HEK293 (cell line): ENCODE results near the gene CATSPERD.

Experiments used
- CTCF ChIP-seq: fragments of 450-650 bp; formaldehyde crosslinking; IDR thresholded peaks from 2 replicates; pipeline ENCODE4 v1.5.1; 2016; ENCODE audit warnings: missing biosample characterization, missing genetic modification characterization
- TSHZ1 ChIP-seq: fragments of 450-650 bp; formaldehyde crosslinking; IDR thresholded peaks from 2 replicates; pipeline ENCODE4 v1.5.1; 2016; ENCODE audit warnings: missing biosample characterization, missing genetic modification characterization, borderline replicate concordance
- ZNF121 ChIP-seq: fragments of 450-650 bp; formaldehyde crosslinking; IDR thresholded peaks from 2 replicates; pipeline ENCODE4 v1.5.1; 2016; ENCODE audit warnings: missing biosample characterization, missing genetic modification characterization
- ZNF174 ChIP-seq: fragments of 450-650 bp; formaldehyde crosslinking; IDR thresholded peaks from 2 replicates; pipeline ENCODE4 v1.5.0; 2017; ENCODE audit warnings: missing biosample characterization, mild to moderate bottlenecking, missing genetic modification characterization
- ZNF391 ChIP-seq: fragments of 450-650 bp; formaldehyde crosslinking; IDR thresholded peaks from 2 replicates; pipeline ENCODE4 v1.5.1; 2016; ENCODE audit warnings: low read depth, missing biosample characterization, missing genetic modification characterization, borderline replicate concordance
- ZNF639 ChIP-seq: fragments of 450-650 bp; formaldehyde crosslinking; IDR thresholded peaks from 2 replicates; pipeline ENCODE4 v1.5.1; 2016; ENCODE audit warnings: missing biosample characterization, missing genetic modification characterization
- ZNF768 ChIP-seq: fragments of 450-650 bp; formaldehyde crosslinking; IDR thresholded peaks from 2 replicates; pipeline ENCODE4 v1.5.1; 2018; ENCODE audit warnings: missing biosample characterization, mild to moderate bottlenecking, missing genetic modification characterization

GRCh38 chr19:5809469-5809868 lies 89.0 kb downstream of the CATSPERD start:
- TF ChIP-seq ZNF639 (tag by site-specific recombination) (no peak), CTCF (tag by site-specific recombination) (no peak), ZNF391 (tag by site-specific recombination) (no peak), TSHZ1 (no peak), ZNF121 (tag by site-specific recombination) (no peak), ZNF174 (tag by site-specific recombination) (no peak), ZNF768 (no peak)
